Left lung (tissue), 10 donors: Measurements from ENCODE around the gene GPR142. TPM values are rescaled to one million over a fixed set of nuclear protein-coding genes. Genes with fewer than 3 reads are reported as not detected.

Source experiments
- ATAC-seq: fragments of 200-7000 bp; cut with Tn5 transposase; one replicate; pipeline ENCODE4 v1.9.1; 2020; ENCODE audit warnings: moderate library complexity
- DNase-seq, 4 donors: peaks; one replicate each; pipeline ENCODE4 v3.0.0-alpha.2; 2013 to 2020
- H3K27ac ChIP-seq, 2 donors: fragments of 200-600 bp; sonication (generic) in 1 of 2; one replicate each; pipeline versions ENCODE4 v1.5.0 to v1.8.0; 2020 to 2021
- H3K27me3 ChIP-seq, 2 donors: fragments of 200-600 bp; sonication (generic) in 1 of 2; one replicate each; pipeline versions ENCODE4 v1.5.0 to v1.8.0; 2020 to 2021
- H3K36me3 ChIP-seq, 2 donors: fragments of 200-600 bp; sonication (generic) in 1 of 2; one replicate each; pipeline versions ENCODE4 v1.5.0 to v1.8.0; 2020 to 2021
- H3K4me1 ChIP-seq, 2 donors: fragments of 200-600 bp; one replicate each; pipeline ENCODE4 v1.8.0; 2021
- H3K4me3 ChIP-seq, 2 donors: fragments of 200-600 bp; sonication (generic) in 1 of 2; one replicate each; pipeline versions ENCODE4 v1.5.0 to v1.8.0; 2020 to 2021; ENCODE audit warnings: mild to moderate bottlenecking in 1 of 2
- H3K9me3 ChIP-seq, 2 donors: fragments of 200-600 bp; sonication (generic) in 1 of 2; one replicate each; pipeline versions ENCODE4 v1.5.0 to v1.8.0; 2020 to 2021
- intact Hi-C, 2 donors: fragments of 100-400 bp; cut with DNase I; formaldehyde crosslinking; loops; one replicate each; pipeline versions ENCODE4 v1.11.2 to v1.14.2; 2022
- polyA plus RNA-seq, 6 donors: library from polyadenylated mRNA; unstranded; fragments of 120-200 nt; gene quantifications; one replicate each; pipeline ENCODE4 v1.2.1, GENCODE V29; 2013; ENCODE audit not compliant: insufficient read length in 6 of 6
- total RNA-seq, 2 donors: library from RNA; stranded (reverse); fragmentation: NEBNext Ultra II Directional; extraction: Animal tissue kit (Norgen Biotek cat#: 25700); gene quantifications; one replicate each; pipeline ENCODE4 v1.2.1, GENCODE V29; 2021
- TF ChIP-seq, protein P1 (sequence below), 2 donors: fragments of 200-600 bp; sonication (generic) in 1 of 2; IDR thresholded peaks; one replicate each; pipeline versions ENCODE4 v1.5.0 to v1.8.0; 2021; ENCODE audit warnings: antibody characterized with exemption in 2 of 2
- donor health status: DM: no; HTN: yes; CAD: no.
- donor health status: DM: no; HTN: no; CAD: no.

GPR142 gene
- total and polyA plus RNA-seq, 8 donors: 0.08 TPM; not detected in 6

DNA sequence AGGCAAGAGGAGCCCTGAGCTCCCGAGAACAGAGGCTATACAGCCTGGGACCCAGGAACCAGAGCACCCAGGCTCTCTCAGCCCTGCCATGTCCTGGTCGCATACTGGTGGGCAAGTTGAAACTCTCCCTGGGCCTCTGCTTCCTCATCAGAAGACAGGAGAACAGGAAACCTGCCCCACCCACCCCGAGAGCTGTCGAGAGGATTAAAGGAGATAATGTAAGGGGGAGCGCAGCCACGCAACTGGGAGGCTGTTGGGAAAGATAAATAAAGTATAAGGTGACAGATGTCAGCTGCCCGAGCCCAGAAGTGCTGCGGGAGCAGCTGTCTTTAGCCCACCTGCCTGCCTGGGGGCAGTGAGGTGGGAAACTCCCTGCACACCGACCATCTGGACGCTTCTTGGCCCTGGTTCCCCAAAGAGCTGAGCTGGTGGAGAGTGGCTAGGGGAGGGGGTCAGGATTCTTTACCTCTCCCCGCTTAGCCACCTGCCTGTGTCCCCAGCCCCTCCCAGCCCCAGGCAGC lies 34.5 kb upstream of the GPR142 start:
- Histone ChIP-seq H3K4me1 (no peaks in the 10 kb centered on the region), H3K36me3 (no peaks in the 10 kb centered on the region), H3K4me3 (no peak overlapping the region), H3K27me3 (peaks cover 0 to 43% of the 10 kb centered on the region in 2 donors), H3K9me3 (peaks cover 0 to 2% of the 10 kb centered on the region in 2 donors), H3K27ac (no peak overlapping the region)
- intact Hi-C loops: no loop called here
- no peak for DNase-seq
- ATAC-seq: no peak
- TF ChIP-seq, protein P1, sequence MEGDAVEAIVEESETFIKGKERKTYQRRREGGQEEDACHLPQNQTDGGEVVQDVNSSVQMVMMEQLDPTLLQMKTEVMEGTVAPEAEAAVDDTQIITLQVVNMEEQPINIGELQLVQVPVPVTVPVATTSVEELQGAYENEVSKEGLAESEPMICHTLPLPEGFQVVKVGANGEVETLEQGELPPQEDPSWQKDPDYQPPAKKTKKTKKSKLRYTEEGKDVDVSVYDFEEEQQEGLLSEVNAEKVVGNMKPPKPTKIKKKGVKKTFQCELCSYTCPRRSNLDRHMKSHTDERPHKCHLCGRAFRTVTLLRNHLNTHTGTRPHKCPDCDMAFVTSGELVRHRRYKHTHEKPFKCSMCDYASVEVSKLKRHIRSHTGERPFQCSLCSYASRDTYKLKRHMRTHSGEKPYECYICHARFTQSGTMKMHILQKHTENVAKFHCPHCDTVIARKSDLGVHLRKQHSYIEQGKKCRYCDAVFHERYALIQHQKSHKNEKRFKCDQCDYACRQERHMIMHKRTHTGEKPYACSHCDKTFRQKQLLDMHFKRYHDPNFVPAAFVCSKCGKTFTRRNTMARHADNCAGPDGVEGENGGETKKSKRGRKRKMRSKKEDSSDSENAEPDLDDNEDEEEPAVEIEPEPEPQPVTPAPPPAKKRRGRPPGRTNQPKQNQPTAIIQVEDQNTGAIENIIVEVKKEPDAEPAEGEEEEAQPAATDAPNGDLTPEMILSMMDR (IDR thresholded peaks at IDR 0.05): no peak

DNA sequence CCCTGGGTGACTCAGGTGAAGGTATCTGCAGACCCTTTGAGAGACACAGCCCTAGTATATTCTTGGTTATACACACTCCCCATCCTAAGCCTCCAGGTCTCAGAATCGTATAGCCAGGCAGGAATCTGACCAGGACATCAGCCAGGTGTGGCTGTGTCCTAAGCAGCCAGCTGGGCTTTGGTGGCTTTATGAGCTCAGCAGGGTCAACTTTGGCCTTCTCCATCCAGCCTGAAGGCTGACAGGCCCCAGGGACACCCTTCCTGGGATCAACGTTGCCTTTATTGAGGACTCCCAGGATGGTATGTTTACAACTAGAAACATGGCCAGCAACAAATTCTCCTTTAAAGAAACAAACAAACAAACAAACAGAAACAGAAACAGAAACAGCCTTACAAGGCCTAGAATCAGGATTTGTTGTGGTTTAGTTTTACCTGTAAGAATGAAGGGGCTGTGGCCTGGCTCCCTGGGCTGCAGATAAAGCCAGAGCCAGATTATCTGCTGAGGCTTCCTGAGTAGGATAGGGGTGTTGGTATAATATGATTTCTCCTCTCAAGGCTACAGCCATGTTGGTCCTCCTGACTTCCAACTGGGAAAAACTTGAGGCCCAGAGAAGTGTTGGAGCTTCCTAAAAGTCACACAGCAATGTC lies 32.8 kb upstream of the GPR142 start:
- Histone ChIP-seq H3K27me3 (peaks cover 0 to 45% of the 10 kb centered on the region in 2 donors), H3K9me3 (peaks cover 0 to 2% of the 10 kb centered on the region in 2 donors), H3K4me1 (no peaks in the 10 kb centered on the region), H3K36me3 (no peaks in the 10 kb centered on the region), H3K27ac (no peak overlapping the region), H3K4me3 (no peak overlapping the region)
- TF ChIP-seq, protein P1 (IDR thresholded peaks at IDR 0.05): no peak
- DNase-seq (no peak), ATAC-seq (no peak)
- intact Hi-C loops: no loop called here

DNA sequence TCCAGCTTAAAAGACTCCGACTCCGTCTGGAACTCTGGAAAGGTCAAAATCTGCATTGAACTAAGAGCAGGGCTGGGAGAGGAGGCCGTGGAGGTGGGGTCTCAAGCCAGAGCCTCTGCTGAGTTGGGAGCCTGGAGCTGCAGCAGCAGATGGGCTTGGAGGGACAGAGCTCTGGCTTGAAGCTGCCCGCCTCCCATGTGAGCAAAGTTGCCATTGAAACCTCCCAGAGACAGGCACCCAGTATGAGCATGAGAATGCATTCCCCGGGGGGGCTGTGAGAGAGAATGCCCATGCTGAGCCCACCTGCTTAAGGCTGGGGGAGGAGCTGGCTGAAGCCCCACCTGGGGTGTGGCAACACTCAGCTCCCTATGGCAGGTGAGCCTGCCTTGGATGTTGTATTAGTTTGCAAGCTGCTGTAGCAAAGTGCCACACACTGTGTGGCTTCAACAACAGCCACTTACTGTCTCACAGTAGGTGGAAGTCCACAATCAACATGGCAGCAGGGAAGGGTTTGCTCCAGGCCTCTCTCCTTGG lies 31.7 kb upstream of the GPR142 start:
- peaks cover 0 to 2% of the 10 kb centered on the region in 2 donors for H3K9me3 ChIP-seq
- no peak overlapping the region for H3K4me3 ChIP-seq
- H3K4me1 ChIP-seq: no peaks in the 10 kb centered on the region
- DNase-seq (no peak), ATAC-seq (no peak)
- no peaks in the 10 kb centered on the region for H3K36me3 ChIP-seq
- H3K27ac ChIP-seq: no peak overlapping the region
- intact Hi-C loops: no loop called here
- TF ChIP-seq, protein P1 (IDR thresholded peaks at IDR 0.05): no peak
- peaks cover 0 to 46% of the 10 kb centered on the region in 2 donors for H3K27me3 ChIP-seq

DNA sequence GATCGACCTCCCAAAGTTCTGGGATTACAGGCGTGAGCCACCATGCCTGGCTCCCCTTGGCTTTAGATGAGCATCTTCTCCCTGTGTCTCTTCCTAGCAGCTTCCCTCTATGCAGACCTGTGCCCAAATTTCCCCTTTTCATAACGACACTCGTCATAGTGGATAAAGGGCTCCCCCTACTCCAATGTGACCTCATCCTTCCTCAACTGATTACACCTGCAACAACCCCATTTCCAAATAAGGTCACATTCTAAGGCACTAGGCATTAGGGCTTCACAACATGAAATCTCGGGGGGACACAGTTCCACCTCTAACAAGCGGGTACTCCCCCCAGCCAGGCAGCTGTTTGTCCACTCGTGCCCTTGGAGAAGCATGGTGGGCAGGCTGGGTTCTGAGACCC lies 31.0 kb upstream of the GPR142 start:
- H3K27me3 ChIP-seq: peaks cover 0 to 50% of the 10 kb centered on the region in 2 donors
- H3K4me1 ChIP-seq: no peaks in the 10 kb centered on the region
- H3K4me3 ChIP-seq: no peak overlapping the region
- no peaks in the 10 kb centered on the region for H3K36me3 ChIP-seq
- TF ChIP-seq, protein P1 (IDR thresholded peaks at IDR 0.05): no peak
- intact Hi-C loops: no loop called here
- no peak overlapping the region for H3K27ac ChIP-seq
- no peak for DNase-seq
- ATAC-seq: no peak
- peaks cover 0 to 2% of the 10 kb centered on the region in 2 donors for H3K9me3 ChIP-seq

DNA sequence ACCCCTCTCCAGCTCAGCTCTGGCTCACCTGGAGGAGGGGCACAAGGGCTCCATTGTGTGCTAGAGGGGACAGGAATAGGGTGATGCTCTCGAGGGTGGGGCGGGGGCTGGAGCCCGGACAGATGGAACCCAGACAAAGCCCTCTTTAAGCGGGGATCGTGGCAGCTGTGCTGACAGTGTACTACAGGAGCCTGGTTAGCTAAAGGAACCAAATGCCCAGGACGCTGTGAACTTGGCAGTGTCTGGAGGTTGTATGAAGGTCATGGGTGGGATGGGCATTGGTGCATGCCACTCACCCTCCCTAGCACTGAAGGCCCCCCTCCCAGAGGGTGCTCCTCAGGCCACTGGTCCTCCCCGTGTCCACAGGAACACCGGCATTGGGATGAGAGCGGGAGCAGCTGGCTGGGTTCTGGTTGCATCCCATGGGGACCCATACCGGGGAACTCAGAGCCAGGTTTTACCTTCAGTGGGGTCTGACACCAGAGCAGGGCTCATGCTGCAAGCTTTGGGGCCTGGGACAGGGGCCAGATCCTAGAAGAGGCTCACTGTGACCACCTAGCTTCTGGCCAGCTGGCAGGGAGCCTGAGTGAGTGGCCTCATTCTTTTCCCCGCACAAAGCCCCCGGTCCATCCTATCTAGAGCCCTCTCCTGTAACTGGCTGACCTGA lies 29.3 kb upstream of the GPR142 start:
- intact Hi-C loops: no loop called here
- Histone ChIP-seq H3K4me3 (no peak overlapping the region), H3K36me3 (no peaks in the 10 kb centered on the region), H3K4me1 (no peaks in the 10 kb centered on the region), H3K27ac (no peak overlapping the region), H3K27me3 (peaks cover 0 to 58% of the 10 kb centered on the region in 2 donors), H3K9me3 (peaks cover 0 to 2% of the 10 kb centered on the region in 2 donors)
- TF ChIP-seq, protein P1 (IDR thresholded peaks at IDR 0.05): no peak
- no peak for DNase-seq
- ATAC-seq: no peak
